ENCODE measurements around the gene TEKTIP1. TPM values are rescaled to one million over a fixed set of nuclear protein-coding genes. Genes with fewer than 3 reads are reported as not detected.

The TEKTIP1 gene
- total RNA-seq, 1 experiment from 2014 or later = 1.3 TPM

- H2BK15ac ChIP-seq (ENCODE audit: low read depth, low read length) = no peak overlapping the region
- no CpG with 5 or more reads among the region's 29 CpGs for WGBS (ENCODE audit: extremely low coverage, insufficient read length, low lambda C conversion rate)
- Mint-ChIP-seq H3K4me1 (peaks cover 13 to 26% of the 10 kb centered on the region in 2 experiments), H3K27me3 (ENCODE audit: low read depth) (peaks cover 23% of the 10 kb centered on the region), H3K27ac (peak overlapping the region in 1 of 3 experiments; percentile 86; a peak in 2 of 7 replicates), H3K9me3 (no peaks in the 10 kb centered on the region; a peak in 1 of 5 replicates), H3K36me3 (ENCODE audit: insufficient read depth in 1 of 3, low read depth in 3 of 3) (peaks cover 8 to 10% (median 9%) of the 10 kb centered on the region in 3 experiments), H3K4me3 (peak overlapping the region; percentile 70 to 76)
- no peak overlapping the region for H3K23ac ChIP-seq (ENCODE audit: insufficient read length, low read depth, low read length)
- H2BK5ac ChIP-seq (ENCODE audit: insufficient read length, low read length) = no peak overlapping the region
- no peak overlapping the region for H3K14ac ChIP-seq (ENCODE audit: insufficient read depth, low read length)
- H3K4me1 ChIP-seq (ENCODE audit: insufficient read depth, low read length) = no peaks in the 10 kb centered on the region
- H2AK5ac ChIP-seq (ENCODE audit: insufficient read length, low read length) = no peak overlapping the region
- no peak overlapping the region for H3T11ph ChIP-seq (ENCODE audit: low read length)
- peaks cover 13% of the 10 kb centered on the region for H3K23me2 ChIP-seq (ENCODE audit: insufficient read length, low read depth, low read length, poor library complexity, severe bottlenecking)
- H4K8ac ChIP-seq (replicated peaks; ENCODE audit: insufficient read length, low read depth, low read length) = no peak overlapping the region
- H3K4me2 ChIP-seq (ENCODE audit: insufficient read depth, insufficient read length, low read length) = peak overlapping the region; percentile 48
- no peak overlapping the region for H2AFZ ChIP-seq (ENCODE audit: low read length)
- no peak overlapping the region for H2BK20ac ChIP-seq (ENCODE audit: low read depth, low read length, poor library complexity, severe bottlenecking)
- no peaks in the 10 kb centered on the region for H3K79me1 ChIP-seq (ENCODE audit: insufficient read depth, low read depth, low read length, poor library complexity, severe bottlenecking)
- H3K27me3 ChIP-seq (ENCODE audit: insufficient read depth, low read length) = no peaks in the 10 kb centered on the region; the same call in 1 of the 2 replicates
- TF ChIP-seq CTCF (conservative IDR thresholded peaks at IDR 0.05) = no peak
- no peak overlapping the region for H3K18ac ChIP-seq (ENCODE audit: insufficient read length, low read depth, low read length)
- no peak overlapping the region for H3K27ac ChIP-seq (ENCODE audit: insufficient read length, low read depth, low read length)
- no peak overlapping the region for H3K9ac ChIP-seq (ENCODE audit: extremely low read depth, insufficient read length, low read length)
- H3K79me2 ChIP-seq (ENCODE audit: insufficient read depth, low read length) = no peaks in the 10 kb centered on the region
- no peak overlapping the region for H2BK120ac ChIP-seq (ENCODE audit: low read depth, low read length, poor library complexity, severe bottlenecking)
- H3K9me3 ChIP-seq (ENCODE audit: control insufficient read depth, low read depth, low read length) = no peaks in the 10 kb centered on the region
- H3K56ac ChIP-seq (ENCODE audit: insufficient read length, low read depth, low read length) = no peak overlapping the region
- H2BK12ac ChIP-seq (ENCODE audit: insufficient read length, low read depth, low read length) = no peak overlapping the region
- DNase-seq = no peak
- no peak overlapping the region for H3K4ac ChIP-seq (ENCODE audit: low read depth, low read length)
- H4K5ac ChIP-seq (ENCODE audit: insufficient read length, low read depth, low read length) = no peak overlapping the region
- H4K91ac ChIP-seq (ENCODE audit: insufficient read length, low read depth, low read length) = no peak overlapping the region
- H4K20me1 ChIP-seq (ENCODE audit: control insufficient read depth, insufficient read depth, insufficient read length) = no peaks in the 10 kb centered on the region
Observed at GRCh38 chr19:3575949-3576673, 37.1 kb downstream of the TEKTIP1 start.
